CD14-positive monocyte (primary cell): ENCODE measurements around the gene GSTK1. TPM values are rescaled to one million over a fixed set of nuclear protein-coding genes. Genes with fewer than 3 reads are reported as not detected.

Experiments used
- DNase-seq, 3 donors: peaks; one replicate each; pipeline ENCODE4 v3.0.0-alpha.2; 2011 to 2022
- H2AFZ ChIP-seq: 2 replicates; pipeline ENCODE4 v1.6.0; 2012; ENCODE audit warnings: mild to moderate bottlenecking, low read depth, low read length, inconsistent platforms; ENCODE audit not compliant: insufficient read depth, poor library complexity, severe bottlenecking
- H3K27ac ChIP-seq, 2 donors: 1 replicate in 1 of 2; 2 replicates in 1 of 2; pipeline ENCODE4 v1.5.1; 2012 to 2013; ENCODE audit warnings: low read length in 2 of 2, control low read depth in 1 of 2, inconsistent platforms in 1 of 2, low read depth in 1 of 2, mild to moderate bottlenecking in 1 of 2
- H3K27me3 ChIP-seq, 2 donors: one replicate each; pipeline versions ENCODE4 v1.6.0 to v1.6.1; 2011 to 2013; ENCODE audit warnings: low read length in 2 of 2; ENCODE audit not compliant: control insufficient read depth in 2 of 2, insufficient read depth in 2 of 2
- H3K36me3 ChIP-seq, 2 donors: replicated peaks in 1 of 2; 1 replicate in 1 of 2; 2 replicates in 1 of 2; pipeline versions ENCODE4 v1.5.1 to v1.6.1; 2012 to 2013; ENCODE audit warnings: low read length in 2 of 2, control low read depth in 1 of 2, inconsistent platforms in 1 of 2, mild to moderate bottlenecking in 1 of 2; ENCODE audit not compliant: insufficient read depth in 2 of 2, control insufficient read depth in 1 of 2
- H3K4me1 ChIP-seq, 2 donors: 1 replicate in 1 of 2; 2 replicates in 1 of 2; pipeline versions ENCODE4 v1.5.1 to v1.6.1; 2012 to 2013; ENCODE audit warnings: low read length in 2 of 2, control low read depth in 1 of 2, inconsistent platforms in 1 of 2, mild to moderate bottlenecking in 1 of 2, moderate library complexity in 1 of 2; ENCODE audit not compliant: insufficient read depth in 2 of 2, control insufficient read depth in 1 of 2
- H3K4me2 ChIP-seq: replicated peaks from 2 replicates; pipeline ENCODE3; 2012; ENCODE audit warnings: low read length, moderate library complexity, mild to moderate bottlenecking; ENCODE audit not compliant: poor library complexity, severe bottlenecking; ENCODE audit errors: extremely low read depth
- H3K4me3 ChIP-seq, 3 experiments: fragments of 200-600 bp in 1 of 3; sonication (generic) in 1 of 3; replicated peaks in 1 of 3; 1 replicate in 2 of 3; 2 replicates in 1 of 3; pipeline ENCODE4 v1.5.1; 2011 to 2013; ENCODE audit warnings: low read length in 3 of 3, mild to moderate bottlenecking in 3 of 3, control low read depth in 2 of 3, low read depth in 2 of 3, inconsistent platforms in 1 of 3, moderate library complexity in 1 of 3
- H3K79me2 ChIP-seq: 2 replicates; pipeline ENCODE4 v1.6.0; 2012; ENCODE audit warnings: mild to moderate bottlenecking, control low read depth, inconsistent platforms, low read length, moderate library complexity; ENCODE audit not compliant: insufficient read depth
- H3K9ac ChIP-seq: 2 replicates; pipeline ENCODE4 v1.6.0; 2017; ENCODE audit warnings: low read length, mild to moderate bottlenecking; ENCODE audit not compliant: insufficient read depth, poor library complexity, severe bottlenecking
- H3K9me3 ChIP-seq, 2 donors: replicated peaks in 1 of 2; 1 replicate in 1 of 2; 2 replicates in 1 of 2; pipeline versions ENCODE4 v1.5.1 to v1.6.1; 2012 to 2013; ENCODE audit warnings: low read length in 2 of 2, control low read depth in 1 of 2; ENCODE audit not compliant: control insufficient read depth in 1 of 2, insufficient read depth in 1 of 2
- H4K20me1 ChIP-seq: 2 replicates; pipeline ENCODE4 v1.6.0; 2012; ENCODE audit warnings: mild to moderate bottlenecking, low read length, control low read depth, moderate library complexity; ENCODE audit not compliant: insufficient read depth
- H3K27ac Mint-ChIP-seq, 7 donors: one replicate each; pipeline ENCODE4 v1.8.0; 2020; ENCODE audit warnings: mild to moderate bottlenecking in 7 of 7, mixed read lengths in 7 of 7, moderate library complexity in 6 of 7, inconsistent platforms in 2 of 7
- H3K27me3 Mint-ChIP-seq, 3 donors: one replicate each; pipeline ENCODE4 v1.8.0; 2021 to 2022; ENCODE audit warnings: low read depth in 3 of 3, mild to moderate bottlenecking in 3 of 3, mixed read lengths in 3 of 3, moderate library complexity in 3 of 3, inconsistent platforms in 1 of 3
- H3K36me3 Mint-ChIP-seq, 2 donors: one replicate each; pipeline ENCODE4 v1.8.0; 2020; ENCODE audit warnings: mixed read lengths in 2 of 2, inconsistent platforms in 1 of 2, mild to moderate bottlenecking in 1 of 2
- H3K4me1 Mint-ChIP-seq: one replicate; pipeline ENCODE4 v1.8.0; 2020; ENCODE audit warnings: mild to moderate bottlenecking, mixed read lengths
- H3K4me3 Mint-ChIP-seq, 2 donors: one replicate each; pipeline ENCODE4 v1.8.0; 2020; ENCODE audit warnings: mild to moderate bottlenecking in 2 of 2, mixed read lengths in 2 of 2, moderate library complexity in 1 of 2
- H3K9me3 Mint-ChIP-seq, 7 donors: one replicate each; pipeline ENCODE4 v1.8.0; 2020 to 2022; ENCODE audit warnings: mixed read lengths in 7 of 7, mild to moderate bottlenecking in 6 of 7, moderate library complexity in 6 of 7, inconsistent platforms in 2 of 7
- WGBS: methylation state at CpG from one replicate; pipeline ENCODE4 v1.1.5; 2013; ENCODE audit warnings: missing lambda C conversion rate; ENCODE audit not compliant: insufficient coverage; 5-methylcytosine and 5-hydroxymethylcytosine counted together
- intact Hi-C, 2 donors: fragments of 100-400 bp; cut with micrococcal nuclease; formaldehyde crosslinking; loops; one replicate each; pipeline versions ENCODE4 v1.15.0 to v1.15.1; 2023
- polyA plus RNA-seq, 3 donors: library from polyadenylated mRNA; depleted of rRNA in 1 of 3; unstranded in 2 of 3; stranded (reverse) in 1 of 3; fragments of 300-500 nt in 2 of 3; fragments of >200 nt in 1 of 3; fragmentation: Illumina TruSeq in 2 of 3; gene quantifications; 1 replicate in 2 of 3; 2 replicates in 1 of 3; pipeline ENCODE4 v1.2.3, GENCODE V29; 2012 to 2021
- TF ChIP-seq, protein P1 (sequence below): fragments of 200-600 bp; IDR thresholded peaks from one replicate; pipeline ENCODE4 v1.8.0; 2022; ENCODE audit warnings: antibody characterized with exemption, mild to moderate bottlenecking

Gene GSTK1
- polyA plus RNA-seq, 3 donors: 413 to 547 (median 427) TPM

- no peak for DNase-seq
- H3K9me3 Mint-ChIP-seq: peaks cover 0 to 4% (median 0%) of the 10 kb centered on the region in 7 donors
- TF ChIP-seq, protein P1, sequence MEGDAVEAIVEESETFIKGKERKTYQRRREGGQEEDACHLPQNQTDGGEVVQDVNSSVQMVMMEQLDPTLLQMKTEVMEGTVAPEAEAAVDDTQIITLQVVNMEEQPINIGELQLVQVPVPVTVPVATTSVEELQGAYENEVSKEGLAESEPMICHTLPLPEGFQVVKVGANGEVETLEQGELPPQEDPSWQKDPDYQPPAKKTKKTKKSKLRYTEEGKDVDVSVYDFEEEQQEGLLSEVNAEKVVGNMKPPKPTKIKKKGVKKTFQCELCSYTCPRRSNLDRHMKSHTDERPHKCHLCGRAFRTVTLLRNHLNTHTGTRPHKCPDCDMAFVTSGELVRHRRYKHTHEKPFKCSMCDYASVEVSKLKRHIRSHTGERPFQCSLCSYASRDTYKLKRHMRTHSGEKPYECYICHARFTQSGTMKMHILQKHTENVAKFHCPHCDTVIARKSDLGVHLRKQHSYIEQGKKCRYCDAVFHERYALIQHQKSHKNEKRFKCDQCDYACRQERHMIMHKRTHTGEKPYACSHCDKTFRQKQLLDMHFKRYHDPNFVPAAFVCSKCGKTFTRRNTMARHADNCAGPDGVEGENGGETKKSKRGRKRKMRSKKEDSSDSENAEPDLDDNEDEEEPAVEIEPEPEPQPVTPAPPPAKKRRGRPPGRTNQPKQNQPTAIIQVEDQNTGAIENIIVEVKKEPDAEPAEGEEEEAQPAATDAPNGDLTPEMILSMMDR: no peak
- no peak overlapping the region for H3K4me2 ChIP-seq
- peaks cover 0 to 3% (median 0%) of the 10 kb centered on the region in 3 donors for H3K27me3 Mint-ChIP-seq
- H3K36me3 Mint-ChIP-seq: peaks cover 44 to 47% of the 10 kb centered on the region in 2 donors
- no peaks in the 10 kb centered on the region for H3K9me3 ChIP-seq
- H3K4me3 Mint-ChIP-seq: no peak overlapping the region
- H3K4me1 Mint-ChIP-seq: peaks cover 36% of the 10 kb centered on the region
- H3K27ac Mint-ChIP-seq: peak overlapping the region in 3 of 7 donors; percentile 55 to 63 (median 56)
- H3K36me3 ChIP-seq: peaks cover 43 to 47% of the 10 kb centered on the region in 2 donors
- H2AFZ ChIP-seq: no peak overlapping the region
- WGBS: 100% methylated on average over 1 of the region's 2 CpGs
- H3K9ac ChIP-seq: no peak overlapping the region
- H3K4me1 ChIP-seq: peaks cover 12 to 17% of the 10 kb centered on the region in 2 donors
- peak overlapping the region in 1 of 2 donors; percentile 25 for H3K27ac ChIP-seq
- intact Hi-C loops: no loop called here
- peaks cover 36% of the 10 kb centered on the region for H3K79me2 ChIP-seq
- no peaks in the 10 kb centered on the region for H3K27me3 ChIP-seq
- H4K20me1 ChIP-seq: no peaks in the 10 kb centered on the region
- H3K4me3 ChIP-seq: no peak overlapping the region
These were observed 45.4 kb downstream of the GSTK1 start for GRCh38 chr7:143308632-143309031.

GRCh38 chr7:143314127-143314526 is 50.9 kb downstream of the GSTK1 start:
- Mint-ChIP-seq H3K4me1 (peaks cover 65% of the 10 kb centered on the region), H3K9me3 (peaks cover 0 to 4% (median 0%) of the 10 kb centered on the region in 7 donors), H3K4me3 (no peak overlapping the region), H3K36me3 (peaks cover 0 to 2% of the 10 kb centered on the region in 2 donors), H3K27me3 (peaks cover 0 to 5% (median 1%) of the 10 kb centered on the region in 3 donors), H3K27ac (peak overlapping the region in 5 of 7 donors; percentile 43 to 79 (median 73))
- no peaks in the 10 kb centered on the region for H3K79me2 ChIP-seq
- peak overlapping the region in 1 of 3 experiments; percentile 41 for H3K4me3 ChIP-seq
- H3K4me2 ChIP-seq: peak overlapping the region; percentile 48
- no peaks in the 10 kb centered on the region for H4K20me1 ChIP-seq
- peak in 2 of 3 donors; percentile 36 to 58 for DNase-seq
- H3K4me1 ChIP-seq: peaks cover 53% of the 10 kb centered on the region in 2 donors
- peak overlapping the region; percentile 59 to 61 for H3K27ac ChIP-seq
- H3K27me3 ChIP-seq: no peaks in the 10 kb centered on the region
- intact Hi-C loops: loop anchor here in 1 of 2 donors (10.0 kb wide), 1 partner anchor 91 kb away; the partner anchor contains the start of gene EPHA1
- H3K9me3 ChIP-seq: no peaks in the 10 kb centered on the region
- H2AFZ ChIP-seq: no peak overlapping the region
- TF ChIP-seq, protein P1: no peak
- no peak overlapping the region for H3K9ac ChIP-seq
- no peaks in the 10 kb centered on the region for H3K36me3 ChIP-seq
